Suppressor macrophage (primary cell): ENCODE results near the gene AKR1C3.
"Not testable (repeated sequence)": the region's sequence is repeated elsewhere in the genome, so short reads cannot be mapped to it uniquely, and the experiment has no call there.

ENCODE experiments used
- DNase-seq, 4 experiments: peaks; one replicate each; pipeline ENCODE4 v3.0.0-alpha.2; 2020 to 2022
- total RNA-seq, 17 experiments: gene quantifications; one replicate each; lab custom pipeline; 2026; ENCODE audit warnings: mixed read lengths in 6 of 17, inconsistent platforms in 3 of 17; lab: John Stamatoyannopoulos, UW

Gene AKR1C3
- 0.26 to 3.2 (median 0.87) reads per million in 17 experiments for total RNA-seq

DNA sequence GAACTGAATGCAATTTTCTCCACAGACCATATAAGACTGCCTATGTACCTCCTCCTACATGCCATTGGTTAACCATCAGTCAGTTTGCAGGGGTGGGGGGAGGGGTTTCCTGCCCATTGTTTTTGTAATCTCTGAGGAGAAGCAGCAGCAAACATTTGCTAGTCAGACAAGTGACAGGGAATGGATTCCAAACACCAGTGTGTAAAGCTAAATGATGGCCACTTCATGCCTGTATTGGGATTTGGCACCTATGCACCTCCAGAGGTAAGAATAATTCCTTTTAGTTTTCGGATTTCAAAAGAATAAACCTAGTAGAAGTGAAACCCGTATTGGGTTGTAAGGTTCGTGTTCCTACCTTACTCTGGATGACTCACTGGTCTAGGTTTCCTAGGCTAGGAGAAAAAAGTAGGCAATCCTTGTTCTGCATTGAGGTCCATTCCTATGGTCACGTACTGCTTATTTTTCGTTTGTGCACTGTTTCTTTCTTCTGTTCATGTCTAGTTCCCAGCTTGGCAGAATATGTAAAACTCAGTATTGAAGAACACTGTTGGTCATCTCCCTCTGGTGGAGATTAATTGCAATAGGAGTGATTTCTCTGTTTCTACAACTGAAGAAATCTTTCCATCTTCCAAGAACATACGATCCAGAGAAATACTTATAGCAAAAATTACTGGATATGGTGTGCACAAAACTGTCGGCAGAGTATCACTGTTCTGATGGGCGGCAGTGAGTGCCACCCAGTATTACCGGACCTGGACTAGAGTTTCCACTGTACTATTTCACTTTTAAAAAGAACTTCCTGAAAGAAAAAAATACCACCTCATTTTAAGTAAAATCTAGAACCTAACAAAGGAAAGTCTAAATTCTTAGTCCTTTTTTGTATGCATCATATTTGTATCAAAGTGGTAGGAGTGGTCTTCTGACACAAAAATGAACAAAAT lies at the start of gene AKR1C3:
AKR1C3 (plus strand) TSS at position 150 of the 941 bp plus-strand sequence; CDS start at position 181, 31 bp downstream.
- DNase-seq, result peak; percentile 30 to 61 (median 51)

DNA sequence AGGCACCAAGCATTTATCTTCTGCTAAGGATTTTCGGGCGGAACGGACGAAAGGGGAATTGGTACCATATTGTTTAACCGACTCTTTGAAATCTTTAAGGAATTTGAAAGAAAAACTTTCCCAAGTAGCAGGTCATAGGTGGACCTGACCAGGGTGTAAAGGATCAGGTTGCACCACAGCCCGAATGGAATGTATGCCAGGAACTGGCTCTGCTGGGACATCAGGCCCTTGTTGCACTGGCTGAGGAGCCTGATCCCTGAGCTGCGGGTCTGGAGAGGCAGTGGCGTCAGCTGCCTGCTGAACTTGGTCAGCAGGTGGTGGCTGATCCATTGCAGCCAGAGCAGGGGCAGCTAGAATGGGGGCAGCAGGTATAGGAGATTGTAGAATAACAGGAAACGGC lies 49.1 kb upstream of the AKR1C3 start:
- DNase-seq, result no peak

DNA sequence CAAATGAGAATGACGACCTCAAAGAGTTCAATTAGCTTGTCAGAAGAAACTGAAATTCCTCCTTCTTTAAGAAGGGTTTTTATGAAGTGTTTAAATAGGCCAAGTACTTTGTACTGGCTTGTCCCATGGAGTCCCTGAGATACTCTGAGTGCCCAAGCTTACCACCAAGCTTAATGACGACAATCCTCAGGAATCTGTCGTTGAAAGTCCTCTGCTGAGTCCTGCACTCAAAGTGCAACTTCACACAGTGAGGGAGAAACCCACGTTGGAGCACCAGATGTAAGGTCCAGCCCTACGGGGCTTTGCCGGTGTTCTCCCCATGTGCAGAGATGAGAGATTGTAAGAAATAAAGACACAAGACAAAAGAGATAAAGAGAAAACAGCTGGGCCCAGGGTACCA lies 47.8 kb upstream of the AKR1C3 start:
- no peak for DNase-seq

DNA sequence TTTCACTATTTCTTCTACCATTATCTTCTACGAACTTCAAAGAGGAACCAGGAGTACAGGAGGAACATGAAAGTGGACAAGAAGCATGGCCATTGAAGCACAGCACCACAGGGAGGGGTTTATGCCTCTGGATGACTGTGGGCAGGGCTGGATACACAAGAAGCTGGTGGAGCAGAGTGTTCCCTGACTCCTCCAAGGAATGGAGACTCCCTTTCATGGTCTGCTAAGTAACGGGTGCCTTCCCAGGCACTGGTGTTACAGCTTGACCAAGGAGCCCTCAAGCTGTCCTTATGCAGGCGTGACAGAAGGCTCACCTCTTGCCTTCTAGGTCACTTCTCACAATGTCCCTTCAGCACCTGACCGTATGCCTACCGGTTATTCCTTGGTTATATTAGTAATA lies 47.2 kb upstream of the AKR1C3 start:
- DNase-seq, result not testable (repeated sequence)

DNA sequence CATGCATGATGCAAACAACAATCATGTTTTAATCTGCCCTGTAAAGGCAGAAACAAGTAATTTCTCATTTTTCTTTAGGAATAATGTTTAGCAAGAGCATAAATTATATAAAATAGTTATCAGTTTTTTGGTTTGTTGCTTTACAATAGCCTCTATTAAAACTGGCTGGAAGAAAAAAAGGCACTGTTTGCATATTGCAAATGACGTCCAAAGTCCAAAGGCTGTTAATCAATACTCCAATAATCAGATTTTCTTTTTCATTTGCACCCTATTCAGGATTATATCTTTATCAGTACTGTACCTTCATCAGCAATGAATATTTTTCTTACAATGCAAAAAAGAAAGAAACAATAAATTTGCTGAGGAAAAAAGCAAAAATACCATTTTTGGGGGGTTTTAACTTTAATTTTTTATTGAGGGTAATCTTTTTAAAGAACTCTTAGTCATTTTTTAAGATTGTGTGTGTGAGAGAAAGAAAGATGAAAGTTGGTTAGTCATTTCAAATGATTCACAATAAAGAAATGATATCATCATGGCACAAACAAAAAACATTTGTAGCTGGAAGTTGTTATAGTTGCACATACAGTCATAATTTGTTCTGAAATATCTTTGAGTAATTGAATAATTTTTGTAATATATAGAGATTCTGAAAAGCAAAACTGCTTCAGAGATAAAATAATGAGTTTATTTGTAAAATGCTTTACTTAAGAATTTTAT lies 46.1 kb upstream of the AKR1C3 start:
- DNase-seq, result no peak

DNA sequence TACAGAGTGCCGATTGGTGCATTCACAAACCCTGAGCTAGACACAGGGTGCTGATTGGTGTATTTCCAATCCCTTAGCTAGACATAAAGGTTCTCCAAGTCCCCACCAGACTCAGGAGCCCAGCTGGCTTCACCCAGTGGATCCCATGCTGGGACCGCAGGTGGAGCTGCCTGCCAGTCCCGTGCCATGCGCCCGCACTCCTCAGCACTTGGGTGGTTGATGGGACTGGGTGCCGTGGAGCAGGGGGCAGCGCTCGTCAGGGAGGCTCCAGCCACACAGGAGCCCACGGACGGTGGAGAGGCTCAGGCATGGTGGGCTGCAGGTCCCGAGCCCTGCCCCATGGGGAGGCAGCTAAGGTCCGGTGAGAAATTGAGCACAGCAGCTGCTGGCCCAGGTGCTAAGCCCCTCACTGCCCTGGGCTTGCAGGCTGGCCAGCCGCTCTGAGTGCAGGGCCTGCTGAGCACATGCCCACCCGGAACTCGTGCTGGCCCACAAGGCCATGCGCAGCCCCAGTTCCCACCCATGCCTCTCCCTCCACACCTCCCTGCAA lies 41.2 kb upstream of the AKR1C3 start:
- not testable (repeated sequence) for DNase-seq

DNA sequence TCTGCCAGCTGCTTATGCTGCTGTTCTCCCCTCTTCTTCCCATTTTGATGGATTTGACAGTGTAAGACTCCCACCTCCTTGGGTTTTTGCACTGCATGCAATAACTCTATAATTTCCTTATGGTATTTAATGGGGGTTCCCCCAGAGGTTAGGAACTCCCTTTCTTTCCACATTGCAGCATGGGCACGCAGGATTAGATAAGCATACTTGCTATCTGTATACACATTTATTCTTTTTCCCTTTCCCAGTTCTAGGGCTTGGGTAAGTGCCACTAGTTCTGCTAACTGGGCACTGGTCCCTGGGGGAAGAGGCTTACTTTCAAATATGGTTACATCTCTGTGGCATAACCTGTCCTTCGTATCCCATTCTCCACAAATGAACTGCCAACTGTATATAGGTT lies 39.4 kb upstream of the AKR1C3 start:
- not testable (repeated sequence) for DNase-seq

DNA sequence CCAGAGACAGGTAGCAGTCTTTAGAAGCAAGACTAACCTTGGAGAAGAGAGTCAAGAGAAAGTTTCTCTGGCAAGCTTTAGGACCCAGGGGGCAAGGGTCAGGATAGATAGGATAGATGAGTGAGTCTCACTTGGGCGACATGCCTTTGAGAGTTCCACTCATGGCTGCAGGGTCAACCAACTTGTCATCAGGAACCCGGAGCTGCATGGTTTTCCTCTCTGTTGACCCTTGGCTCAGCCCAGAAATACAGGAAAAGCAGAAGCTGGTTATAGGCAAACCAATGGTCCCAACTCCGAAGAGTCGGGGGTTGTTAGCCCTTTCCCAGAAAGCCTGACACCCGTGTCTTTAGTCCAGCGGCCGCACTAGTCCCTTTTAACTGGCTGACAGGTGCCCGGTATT lies 34.9 kb upstream of the AKR1C3 start:
- not testable (repeated sequence) for DNase-seq

DNA sequence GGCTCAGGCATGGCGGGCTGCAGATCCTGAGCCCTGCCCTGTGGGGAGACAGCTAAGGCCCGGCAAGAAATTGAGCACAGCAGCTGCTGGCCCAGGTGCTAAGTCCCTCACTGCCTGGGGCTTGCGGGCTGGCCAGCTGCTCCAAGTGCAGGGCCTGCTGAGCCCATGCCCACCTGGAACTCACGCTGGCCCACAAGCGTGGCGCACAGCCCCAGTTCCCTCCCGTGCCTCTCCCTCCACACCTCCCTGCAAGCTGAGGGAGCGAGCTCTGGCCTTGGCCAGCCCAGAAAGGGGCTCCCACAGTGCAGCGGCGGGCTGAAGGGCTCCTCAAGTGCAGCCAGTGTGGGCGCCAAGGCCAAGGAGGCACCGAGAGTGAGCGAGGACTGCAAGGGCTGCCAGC lies 33.4 kb upstream of the AKR1C3 start:
- not testable (repeated sequence) for DNase-seq

DNA sequence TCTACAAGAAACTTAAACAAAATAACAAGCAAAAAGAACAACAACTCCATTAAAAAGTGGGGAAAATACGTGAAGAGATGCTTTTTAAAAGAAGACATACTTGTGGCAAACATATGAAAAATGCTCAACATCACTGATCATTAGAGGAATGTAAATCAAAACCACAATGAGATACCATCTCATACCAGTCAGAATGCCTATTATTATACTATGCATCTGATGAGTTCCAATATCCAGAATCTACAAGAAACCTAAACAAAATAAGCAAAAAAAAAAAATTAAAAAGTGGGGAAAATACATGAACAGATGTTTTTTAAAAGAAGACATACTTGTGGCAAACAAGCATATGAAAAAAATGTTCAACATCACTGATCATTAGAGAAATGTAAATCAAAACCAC lies 29.6 kb upstream of the AKR1C3 start:
- DNase-seq, result no peak

DNA sequence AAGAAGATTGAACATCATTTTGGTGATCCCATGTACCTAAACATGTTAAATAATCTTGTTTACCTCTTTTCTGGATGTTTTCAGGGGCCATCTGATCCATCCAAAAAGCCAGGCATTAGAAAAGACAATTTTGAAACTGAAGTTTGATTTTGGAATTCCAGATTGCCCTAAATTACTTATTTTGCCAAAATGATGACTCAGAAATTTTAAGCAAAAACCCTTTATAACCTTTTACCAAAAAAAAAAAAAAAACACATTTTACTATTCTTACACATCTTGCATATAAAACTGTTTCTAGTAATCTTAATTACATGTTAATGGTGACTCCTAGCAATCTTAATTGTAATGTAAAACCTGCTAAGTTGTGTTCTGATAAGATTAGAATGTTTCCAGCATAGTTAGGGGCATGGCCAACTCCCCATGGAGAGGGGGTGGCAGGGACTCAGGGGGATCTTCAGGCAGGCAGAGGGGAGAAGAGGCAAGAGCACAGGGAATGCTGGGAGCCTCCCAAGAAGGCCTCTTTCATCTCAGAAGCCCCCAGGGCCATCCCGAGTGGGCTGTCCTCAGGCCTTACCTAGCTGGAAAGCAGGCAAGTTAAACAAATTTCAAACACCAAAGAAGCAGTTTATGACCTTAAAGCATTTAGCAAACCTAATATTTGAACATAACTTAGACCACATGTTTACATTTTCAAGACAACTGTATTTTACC lies 25.8 kb upstream of the AKR1C3 start:
- no peak for DNase-seq

DNA sequence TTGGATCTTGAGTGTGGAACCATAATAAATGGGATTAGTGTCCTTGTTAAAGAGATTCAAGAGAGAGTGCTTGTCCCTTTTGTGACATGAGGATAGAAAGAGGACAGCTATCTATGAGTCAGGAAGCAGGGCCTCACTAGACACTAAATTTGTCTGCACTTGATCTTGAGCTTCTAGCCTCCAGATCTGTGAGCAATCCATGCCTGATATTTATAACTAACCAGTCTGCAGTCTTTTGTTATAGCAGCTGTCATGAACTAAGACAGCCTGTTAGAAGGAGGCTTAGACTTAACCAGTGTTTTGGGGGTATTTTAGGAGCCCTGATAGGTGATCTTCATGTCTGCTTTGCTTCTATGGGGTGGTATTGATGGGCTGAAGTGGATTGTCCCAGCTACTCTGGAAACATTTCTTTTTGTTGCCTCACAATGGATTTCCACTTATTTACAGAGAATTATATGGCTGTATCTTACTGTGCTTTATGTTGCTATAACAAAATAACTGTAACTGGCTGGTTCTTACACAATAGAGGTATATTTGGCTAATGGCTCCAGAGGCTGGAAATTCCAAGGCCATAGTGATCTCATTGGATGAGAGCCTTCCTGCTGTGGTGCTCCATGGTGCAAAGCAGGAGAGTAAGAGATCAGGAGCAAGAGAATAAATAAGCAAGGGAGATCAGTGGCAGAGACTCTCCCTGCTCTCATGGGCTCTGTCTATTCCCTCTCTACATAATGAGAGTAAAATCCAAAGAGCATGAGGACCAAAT lies 23.4 kb upstream of the AKR1C3 start:
- DNase-seq, result no peak

DNA sequence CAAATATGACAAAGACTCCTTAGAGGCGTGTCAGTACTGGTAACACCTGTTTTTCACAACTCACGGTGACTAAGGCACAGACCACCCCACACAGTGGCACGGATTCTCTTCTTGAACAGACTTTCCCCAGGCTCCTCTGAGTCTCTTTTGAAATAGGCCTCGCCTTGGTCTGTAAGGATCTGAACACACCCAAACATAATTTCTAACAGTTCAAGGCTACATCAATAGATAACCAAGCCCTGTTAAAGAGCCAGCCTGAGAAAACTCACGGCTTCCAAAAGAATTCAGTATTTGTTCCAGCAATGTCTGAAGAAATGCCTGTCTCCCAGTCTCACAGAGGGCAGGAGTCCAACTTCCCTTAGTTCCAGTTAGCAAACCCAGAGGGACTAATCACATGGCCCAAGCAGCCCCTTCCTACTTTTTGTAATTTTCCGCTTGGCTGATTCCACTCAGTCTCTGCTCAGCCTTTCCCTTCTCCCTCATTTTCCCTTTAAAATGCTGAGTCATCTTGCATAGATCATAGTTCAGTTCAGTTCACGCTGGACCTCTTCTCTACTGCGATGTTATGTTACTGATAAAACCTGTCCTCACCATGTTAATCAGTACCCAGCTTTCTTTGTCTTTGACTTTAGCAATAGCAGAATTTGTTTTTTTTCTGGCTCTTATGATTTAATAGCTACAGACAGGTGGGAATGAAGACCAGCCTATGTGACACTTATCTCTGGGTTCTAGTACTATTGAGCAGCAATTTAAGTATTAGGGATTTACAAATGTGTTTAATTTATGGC lies 22.6 kb upstream of the AKR1C3 start:
- DNase-seq, result peak in 3 of 4 experiments; percentile 25 to 37 (median 28)

DNA sequence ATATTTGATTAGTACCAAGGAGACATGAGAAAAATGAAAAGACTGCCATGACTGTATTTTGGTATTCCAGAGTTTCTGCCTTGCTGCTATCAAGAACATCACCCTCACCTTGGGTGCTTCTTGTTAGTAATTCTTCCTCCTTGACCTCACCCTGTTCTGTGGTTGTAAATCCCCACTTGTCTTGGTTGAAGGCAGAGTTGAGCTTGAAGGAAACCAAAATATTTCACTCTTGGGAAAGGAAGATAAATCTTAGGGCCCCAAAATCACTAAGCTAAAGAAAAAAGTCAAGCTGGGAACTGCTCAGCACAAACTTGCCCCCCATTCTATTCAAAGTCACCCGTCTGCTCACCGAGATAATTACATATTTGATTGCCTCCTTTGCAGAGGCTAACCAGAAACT lies 20.6 kb upstream of the AKR1C3 start:
- DNase-seq, result no peak

DNA sequence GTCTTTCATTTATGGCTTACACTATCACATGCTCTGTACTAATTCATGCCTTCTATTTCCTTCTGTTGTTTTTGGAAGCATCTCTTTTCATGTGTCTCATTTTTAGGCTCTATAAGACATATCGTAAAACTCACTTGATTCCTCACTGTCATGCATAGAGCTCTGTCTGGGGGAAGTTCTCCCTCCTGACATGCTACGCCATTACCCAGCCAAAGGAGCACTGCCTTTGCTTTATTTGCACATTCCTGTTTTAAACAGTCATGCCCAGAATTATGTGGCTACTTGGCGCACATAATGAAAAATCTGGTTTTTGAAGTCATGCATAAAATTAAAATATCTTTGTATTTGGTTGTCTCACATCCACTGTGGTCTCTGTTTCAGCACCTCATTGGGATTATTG lies 17.6 kb upstream of the AKR1C3 start:
- no peak for DNase-seq

DNA sequence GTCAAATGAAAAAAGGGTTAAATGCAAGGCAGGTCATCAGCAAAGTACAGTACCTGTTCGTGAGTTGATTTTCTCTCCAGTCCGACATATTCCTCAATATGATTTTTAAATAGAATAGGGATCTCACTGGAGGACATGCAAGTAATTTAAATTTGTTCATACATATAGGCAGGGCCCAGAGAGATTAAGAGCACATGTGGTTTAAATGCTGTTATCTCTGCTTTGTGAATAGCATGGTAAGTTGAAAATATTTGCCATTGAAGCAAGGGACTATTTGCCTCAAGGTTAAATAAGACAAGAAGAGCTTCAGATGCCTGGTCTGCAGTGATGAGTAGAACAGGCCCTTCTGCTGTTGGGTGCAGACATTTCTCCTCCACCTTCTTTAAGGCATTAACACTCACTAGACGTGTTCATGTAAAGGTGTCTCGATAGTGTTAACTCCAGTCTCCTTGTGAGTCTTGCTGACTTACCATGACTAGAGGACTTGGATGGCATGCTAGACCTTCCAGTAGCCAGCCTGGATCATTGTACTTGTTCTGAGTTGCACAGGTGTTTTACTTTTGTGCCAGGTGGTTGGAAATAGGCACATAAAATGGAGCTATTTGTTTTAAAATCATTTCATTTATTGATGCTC lies 15.6 kb upstream of the AKR1C3 start:
- DNase-seq, result no peak

DNA sequence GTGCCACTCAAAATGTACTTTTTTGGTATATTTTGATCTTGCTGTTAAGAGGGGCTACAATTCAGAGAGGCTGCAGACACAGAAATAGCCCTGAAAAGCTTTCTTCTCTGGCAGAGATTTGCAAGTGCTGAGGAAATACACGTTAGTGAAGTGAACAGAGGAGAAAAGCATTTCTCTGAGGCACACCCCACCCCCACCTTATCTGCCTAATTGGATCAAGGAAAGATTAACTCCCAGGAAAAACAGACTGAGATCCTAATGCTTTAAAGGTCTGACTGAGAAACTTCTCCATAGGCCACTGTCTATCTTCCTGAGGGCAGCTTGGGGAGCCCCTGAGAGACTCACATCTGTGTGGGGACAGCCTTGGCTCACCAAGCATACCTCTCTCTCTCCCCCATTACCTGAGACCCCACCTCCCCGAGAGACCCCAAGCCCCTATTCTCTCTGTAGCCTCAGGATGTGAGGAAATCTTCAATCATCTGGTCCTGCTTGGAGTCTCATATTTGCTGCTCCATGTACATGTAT lies 14.8 kb upstream of the AKR1C3 start:
- DNase-seq, result no peak

DNA sequence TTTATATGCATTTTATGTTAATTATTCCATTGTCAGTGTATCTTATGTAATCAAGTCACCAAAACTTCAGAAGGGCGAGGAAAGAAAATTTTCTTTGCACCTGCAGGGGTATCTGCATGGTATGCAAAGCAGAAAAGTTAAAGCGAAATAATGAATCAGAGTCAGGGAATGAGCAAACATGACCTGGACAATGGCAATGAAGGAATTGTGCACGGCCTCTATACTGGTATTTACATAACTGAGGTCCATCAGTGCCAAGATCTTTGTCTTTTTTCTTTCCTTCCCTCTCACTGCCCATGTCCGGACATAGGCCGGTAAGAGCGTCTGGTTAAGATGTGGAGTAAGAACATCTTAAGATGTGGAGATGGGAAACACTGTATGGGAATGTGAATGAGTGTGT lies 14.4 kb upstream of the AKR1C3 start:
- DNase-seq, result no peak

DNA sequence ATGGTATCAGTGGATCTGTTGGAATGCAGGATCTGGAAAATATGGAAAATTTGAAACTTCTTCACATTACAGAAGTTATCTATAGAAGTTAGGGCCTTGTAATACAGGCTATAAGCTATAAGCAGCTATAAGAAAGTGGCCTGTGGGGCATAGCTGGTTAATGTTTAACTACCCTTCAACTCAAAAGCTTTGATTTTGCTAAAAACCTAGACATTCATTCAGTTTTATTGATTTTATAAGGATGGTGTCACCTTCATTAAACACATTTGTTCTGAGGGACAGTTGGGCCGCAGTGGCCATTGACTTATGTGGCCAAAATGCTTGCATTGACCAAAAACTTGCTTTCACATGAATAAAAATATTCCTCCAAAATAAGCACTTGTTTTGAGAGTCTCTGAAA lies 13.1 kb upstream of the AKR1C3 start:
- no peak for DNase-seq

DNA sequence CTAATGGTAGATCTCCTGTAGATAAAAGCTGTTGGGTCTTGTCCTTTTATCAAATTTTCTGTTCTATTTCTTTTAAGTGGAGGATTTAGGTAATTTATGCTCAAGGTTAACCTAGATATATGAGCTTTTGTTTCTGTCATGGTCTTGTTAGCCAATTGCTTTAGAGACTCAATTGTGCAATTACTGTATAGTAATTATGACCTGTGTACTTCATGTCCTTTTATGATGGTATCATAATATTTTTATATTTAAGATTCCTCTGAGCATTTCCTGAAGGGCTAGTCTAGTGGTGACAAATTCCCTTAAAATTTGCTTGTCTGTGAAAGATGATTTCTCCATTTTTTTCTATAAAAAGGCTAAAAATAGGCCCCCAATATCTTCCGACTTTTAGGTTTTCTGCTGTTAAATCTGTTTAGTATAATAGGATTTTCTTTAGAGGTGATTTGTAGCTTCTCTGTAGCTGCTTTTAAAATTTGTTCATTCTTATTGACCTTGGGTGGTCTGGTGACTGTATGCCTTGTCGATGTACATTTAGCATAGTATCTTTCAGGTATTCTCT lies 5.4 kb upstream of the AKR1C3 start:
- no peak for DNase-seq
